T-helper 2 cell (primary cell): Measurements from ENCODE around the gene WDR90.

Source experiments
- DNase-seq, 5 experiments: peaks; one replicate each; pipeline versions ENCODE4 v3.0.0 to v3.0.0-alpha.2; 2012 to 2022
- total RNA-seq, 2 donors: gene quantifications; one replicate each; lab custom pipeline; 2026; lab: John Stamatoyannopoulos, UW

WDR90 gene
- 18.1 to 21.2 reads per million in 2 donors for total RNA-seq

DNA sequence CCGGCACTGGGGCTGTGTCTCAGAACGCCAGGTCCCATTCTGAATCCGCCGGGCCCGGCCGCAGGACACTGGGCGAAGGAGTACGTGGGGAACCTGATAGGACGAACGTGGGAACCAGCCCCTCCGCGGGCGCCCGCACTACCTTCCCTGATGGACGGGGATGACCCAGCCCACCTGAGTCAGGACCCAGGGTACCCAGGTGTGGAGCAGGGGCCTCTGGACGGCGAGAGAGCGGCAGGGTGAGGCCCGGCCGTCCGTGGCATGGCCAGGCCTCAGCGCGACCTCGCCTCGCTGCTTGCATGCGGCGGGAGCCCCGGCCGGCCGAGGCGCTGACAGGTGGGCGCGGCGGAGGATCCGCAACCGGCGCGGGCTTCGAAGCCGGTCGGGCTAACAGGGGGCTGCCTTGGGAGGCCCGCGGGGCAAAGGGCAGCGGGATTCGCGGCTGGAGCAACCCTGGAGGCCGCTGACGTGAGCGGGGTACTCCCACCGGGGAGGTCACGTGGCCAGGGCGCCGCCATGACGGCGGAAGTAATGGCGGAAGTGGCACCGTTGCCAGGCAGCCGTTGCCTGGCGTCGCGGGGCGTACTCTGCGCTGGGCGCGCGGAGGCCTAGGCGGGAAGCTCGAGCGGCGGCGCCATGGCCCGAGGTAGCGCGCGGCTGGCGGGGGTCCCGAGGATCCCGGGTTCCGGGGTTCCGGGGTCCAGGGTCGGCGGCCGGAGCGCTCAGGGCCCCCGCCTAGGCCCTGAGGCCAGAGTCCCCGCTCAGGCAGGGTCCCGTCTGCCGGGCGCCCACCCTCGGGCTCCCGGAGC, at the start of gene WDR90:
WDR90 (plus strand) TSS at position 585 of the 809 bp plus-strand sequence; CDS start at position 637, 52 bp downstream.
- DNase-seq, result peak; percentile 83 to 94 (median 86)

DNA sequence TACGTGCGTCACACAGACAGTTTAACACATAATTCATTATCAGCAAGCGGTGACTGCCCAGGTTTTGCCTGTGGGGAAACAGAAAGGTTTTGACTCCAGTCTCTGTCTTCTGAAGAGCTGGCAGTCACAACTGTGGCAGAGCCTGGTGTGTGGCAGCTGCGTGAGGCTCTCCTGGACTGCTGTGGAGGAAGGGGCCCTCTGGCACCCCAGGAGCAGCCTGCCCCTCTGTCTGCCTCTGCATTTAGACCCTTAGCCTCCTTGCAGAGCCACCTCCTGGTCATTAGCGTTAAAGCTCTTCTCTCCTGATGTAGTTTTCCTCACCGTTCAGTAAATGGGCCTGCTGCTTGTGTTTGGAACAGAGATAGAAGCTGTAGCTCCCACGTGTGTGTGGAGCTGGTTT, 48.4 kb upstream of the WDR90 start:
- no peak for DNase-seq

DNA sequence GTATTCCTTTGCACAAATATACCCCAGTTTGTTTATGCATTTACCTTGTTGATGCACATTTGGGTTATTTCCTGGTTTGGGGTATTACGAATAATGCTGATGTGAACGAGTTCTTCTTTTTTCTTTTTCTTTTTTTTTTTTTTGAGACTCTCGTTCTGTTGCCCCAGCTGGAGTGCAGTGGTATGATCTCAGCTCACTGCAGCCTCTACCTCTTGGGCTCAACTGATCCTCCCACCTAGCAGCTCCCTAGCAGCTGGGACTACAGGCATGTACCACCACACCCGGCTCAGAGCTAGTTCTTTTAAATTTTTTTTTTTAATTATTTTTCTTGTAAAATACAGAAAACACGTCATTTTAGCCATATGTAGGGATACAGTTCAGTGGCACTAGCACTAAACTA, 45.2 kb upstream of the WDR90 start:
- no peak for DNase-seq

DNA sequence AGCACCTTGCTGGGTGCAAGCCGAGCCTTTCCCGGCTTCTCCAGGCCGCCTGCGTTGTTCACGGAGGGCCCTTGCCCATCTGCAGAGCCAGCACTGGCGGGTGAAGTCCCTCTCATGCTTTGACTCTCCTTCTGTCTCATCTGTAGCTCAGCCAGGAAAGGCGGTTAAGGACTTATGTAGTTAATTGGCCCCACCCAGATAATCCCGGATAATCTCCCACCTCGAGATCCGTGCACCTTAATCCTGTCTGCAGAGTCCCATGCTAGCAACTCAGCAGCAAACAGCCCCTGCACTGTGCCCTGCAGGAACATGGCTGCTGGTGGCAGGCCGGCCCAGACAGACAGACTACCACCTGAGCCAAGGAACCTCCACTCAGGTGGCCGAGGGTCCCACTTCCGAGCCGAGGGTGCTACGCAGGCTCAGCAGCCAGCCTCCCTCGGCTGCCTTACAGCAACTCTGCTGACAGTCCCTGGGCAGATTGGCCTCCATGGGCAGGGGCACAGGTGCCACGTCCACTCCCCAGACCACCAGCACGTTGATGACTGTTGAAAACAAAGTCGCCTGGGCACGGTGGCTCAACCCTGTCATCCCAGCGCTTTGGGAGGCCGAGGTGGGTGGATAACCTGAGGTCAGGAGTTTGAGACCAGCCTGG, 42.4 kb upstream of the WDR90 start:
- DNase-seq, result no peak

DNA sequence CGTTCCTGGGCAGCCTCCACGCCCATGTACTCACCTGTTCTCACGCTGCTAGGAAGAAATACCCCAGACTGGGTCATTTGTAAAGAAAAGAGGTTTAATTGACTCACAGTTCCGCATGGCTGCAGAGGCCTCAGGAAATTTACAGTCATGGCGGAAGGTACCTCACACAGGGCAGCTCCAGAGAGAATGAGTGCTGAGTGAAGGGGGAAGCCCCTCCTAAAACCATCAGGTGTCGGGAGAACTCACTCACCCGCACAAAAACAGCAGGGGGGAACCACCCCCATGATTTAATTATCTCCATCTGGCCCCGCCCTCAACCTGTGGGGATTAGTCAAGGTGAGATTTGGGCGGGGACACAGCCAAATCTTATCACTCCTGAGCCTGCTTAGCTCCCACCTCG, 41.1 kb upstream of the WDR90 start:
- DNase-seq, result no peak

DNA sequence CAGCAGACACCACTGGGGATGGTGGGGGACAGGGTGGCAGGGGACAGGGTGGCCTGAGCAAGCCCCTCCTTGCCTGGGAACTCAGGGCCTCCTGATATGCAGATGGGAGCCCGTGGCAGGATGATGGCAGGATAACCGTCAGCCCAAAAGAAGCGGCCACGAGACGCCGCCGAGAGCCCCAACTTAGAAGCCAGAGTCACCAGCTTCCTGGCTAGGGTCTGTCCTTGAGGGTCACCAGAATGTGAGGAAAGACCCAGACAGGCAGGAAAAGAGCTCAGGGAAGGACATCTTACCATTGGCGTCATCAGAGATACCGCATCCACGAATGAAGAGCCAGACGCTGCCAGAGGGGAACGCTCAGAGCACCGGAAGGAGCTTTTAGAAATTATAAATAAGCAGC, 39.8 kb upstream of the WDR90 start:
- no peak for DNase-seq

DNA sequence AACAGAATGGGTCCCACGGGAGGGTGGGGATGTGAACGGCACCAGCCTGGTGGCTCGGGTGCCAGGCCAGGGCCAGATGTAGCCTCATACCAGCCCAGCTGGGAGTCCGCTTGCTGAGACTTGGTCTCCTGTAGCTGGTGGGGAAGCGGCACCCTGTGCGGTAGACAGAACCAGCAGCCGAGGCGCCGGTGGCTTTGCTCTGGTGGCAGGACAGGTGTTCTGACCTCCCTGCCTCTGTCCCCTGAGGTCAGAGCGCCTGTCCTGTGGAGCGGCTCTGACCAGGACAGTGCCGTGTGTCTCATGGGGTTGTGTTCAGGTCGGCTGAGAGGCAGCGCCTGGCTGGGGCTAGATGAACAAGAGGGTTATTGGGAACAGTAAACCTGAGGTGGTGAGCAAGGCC, 39.2 kb upstream of the WDR90 start:
- no peak for DNase-seq

DNA sequence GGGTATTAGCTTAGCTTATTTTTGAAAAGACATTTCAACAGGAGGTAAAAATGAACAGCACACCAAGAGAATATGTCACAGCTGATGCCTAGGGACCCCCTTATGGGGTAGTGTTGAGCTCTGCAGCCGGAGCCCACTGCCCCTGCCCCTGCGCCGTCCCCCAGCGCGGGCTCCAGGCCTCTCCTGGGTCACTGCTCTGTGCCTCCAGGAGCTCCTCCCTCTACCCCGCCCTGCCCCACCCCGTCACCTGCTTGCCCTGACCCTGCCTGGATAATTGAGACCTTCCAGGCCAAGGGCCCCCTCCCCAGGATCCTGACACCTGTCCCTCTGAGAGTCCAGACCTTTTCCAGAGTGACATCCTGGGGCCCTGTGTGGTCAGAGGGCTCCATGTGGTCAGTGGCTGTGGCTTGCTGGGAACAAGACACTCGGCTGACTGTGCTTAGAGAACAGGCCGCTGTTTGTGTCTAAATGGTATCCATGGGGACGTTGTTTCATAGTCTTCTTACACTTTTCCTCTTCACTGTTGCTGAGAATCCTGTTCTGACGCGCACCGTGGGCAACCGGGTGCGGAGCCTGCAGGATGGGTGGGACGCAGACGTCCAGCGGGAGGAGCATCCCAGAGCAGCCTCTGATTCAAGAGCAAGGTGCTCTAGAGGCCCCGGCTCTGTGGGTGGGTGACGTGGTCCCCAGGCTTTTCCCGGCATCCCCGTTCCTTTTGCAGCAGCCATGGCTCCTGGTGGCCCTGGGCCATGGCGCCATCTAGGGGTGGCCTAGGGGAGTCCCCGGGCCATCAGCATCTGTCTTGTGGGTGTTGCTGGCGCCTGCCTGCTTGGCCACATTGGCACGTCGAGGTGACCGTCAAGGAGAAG, 38.4 kb upstream of the WDR90 start:
- peak in 4 of 5 experiments; percentile 23 to 45 (median 38) for DNase-seq

DNA sequence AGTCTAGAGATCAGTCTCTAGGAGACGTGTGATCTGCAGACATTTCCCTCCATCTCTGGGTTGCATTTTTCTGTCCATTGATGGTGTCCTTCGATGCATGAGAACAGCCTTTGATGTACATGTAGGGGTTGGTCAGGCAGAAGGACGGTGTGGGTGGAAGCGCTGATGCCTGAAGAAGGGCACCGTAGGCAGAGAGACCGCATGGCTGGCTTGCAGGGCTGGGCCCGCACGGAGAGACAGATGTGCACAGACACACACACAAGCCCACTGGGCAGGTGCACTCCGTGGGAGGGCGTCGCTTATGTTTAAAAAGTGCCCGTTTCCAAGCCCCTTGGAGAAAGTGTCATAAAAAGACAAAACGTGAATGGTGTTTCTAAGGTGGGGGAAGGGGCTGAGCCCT, 34.0 kb upstream of the WDR90 start:
- DNase-seq, result no peak

DNA sequence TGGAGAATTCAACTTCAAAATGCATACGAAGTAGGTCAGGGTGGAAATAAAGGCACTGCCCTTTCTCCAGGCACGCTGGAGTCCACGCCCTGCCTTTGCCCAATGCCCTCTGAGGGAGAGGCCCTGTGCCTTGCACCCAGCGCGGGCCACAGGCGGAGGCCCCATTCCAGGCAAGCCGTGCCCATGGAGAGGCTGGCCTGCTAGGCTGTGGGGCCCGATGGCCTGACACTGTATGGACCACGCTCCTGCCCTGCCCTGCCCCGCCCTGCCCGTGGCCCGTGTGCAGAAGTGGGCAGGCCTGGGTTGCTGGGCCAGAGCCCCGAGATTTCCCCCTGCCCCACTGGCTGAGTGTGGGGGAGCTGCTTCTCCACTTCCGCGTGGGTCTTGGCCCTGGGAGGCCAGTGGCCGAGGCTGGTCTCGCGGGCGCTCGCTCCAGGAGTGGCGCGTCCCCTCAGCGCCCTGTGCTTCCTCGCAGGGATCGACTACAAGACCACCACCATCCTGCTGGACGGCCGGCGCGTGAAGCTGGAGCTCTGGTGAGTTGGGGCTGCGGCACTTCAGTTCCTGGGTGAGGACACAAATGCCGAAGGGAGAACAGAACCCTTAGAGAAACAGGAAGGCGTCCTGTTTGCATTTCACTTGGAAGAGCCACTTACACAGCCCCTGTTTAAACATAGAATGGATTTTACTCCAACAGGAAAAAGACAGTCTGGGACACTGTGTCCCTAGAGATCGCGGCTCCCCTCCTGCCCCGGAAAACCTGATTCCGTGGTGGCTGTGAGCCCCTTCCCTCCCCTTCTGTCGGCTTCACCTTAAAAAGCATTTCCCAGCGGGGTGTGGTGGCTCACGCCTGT, 32.2 kb upstream of the WDR90 start:
- no peak for DNase-seq

DNA sequence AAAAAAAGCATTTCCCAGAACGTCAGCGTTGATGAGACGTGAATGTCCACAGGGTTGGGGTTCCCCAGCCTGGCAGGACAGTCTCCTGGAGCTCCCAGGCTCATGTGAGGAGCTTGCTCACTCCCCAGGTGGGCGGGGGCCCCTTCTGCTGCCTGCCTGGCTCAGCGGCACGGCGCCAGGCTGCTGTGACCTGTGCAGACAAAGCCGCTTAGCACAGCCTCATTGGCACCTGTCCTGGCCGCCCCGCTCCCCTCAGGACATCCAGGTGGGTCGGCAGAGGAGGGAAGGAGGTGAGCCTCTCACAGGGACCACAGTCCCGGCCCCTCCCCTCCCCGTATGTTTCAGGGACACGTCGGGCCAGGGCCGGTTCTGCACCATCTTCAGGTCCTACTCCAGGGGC, 31.3 kb upstream of the WDR90 start:
- DNase-seq, result no peak

DNA sequence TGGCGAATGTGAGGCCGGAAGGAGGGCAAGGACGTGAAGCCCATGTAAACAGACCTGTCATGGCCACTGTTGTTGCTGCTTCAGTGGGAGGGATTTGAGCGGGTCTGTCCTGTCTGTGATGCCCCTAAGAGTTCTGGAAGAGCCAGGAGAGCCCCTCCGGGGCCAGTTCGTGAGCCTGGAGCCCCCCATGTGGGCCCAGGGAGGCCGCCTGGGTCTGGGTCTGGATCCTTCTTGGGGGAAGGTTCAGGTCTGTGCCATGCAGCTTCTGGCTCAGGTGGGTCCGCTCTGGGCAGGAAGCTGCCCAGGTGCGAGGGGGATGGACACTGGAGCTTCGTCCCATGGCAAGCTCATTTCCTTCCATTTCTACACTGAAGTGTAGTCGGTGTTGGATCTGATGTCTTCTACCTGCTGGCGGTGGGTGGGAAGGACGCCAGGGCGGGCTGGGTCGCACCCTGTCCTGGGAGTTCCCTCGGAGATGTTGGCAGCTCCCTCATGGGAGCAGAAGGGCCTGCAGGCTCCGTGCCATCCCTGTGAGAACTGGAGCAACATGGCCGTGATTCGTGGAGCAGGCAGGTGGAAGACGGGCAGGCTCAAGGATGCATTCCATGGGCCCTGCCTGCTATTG, 29.6 kb upstream of the WDR90 start:
- DNase-seq, result no peak

DNA sequence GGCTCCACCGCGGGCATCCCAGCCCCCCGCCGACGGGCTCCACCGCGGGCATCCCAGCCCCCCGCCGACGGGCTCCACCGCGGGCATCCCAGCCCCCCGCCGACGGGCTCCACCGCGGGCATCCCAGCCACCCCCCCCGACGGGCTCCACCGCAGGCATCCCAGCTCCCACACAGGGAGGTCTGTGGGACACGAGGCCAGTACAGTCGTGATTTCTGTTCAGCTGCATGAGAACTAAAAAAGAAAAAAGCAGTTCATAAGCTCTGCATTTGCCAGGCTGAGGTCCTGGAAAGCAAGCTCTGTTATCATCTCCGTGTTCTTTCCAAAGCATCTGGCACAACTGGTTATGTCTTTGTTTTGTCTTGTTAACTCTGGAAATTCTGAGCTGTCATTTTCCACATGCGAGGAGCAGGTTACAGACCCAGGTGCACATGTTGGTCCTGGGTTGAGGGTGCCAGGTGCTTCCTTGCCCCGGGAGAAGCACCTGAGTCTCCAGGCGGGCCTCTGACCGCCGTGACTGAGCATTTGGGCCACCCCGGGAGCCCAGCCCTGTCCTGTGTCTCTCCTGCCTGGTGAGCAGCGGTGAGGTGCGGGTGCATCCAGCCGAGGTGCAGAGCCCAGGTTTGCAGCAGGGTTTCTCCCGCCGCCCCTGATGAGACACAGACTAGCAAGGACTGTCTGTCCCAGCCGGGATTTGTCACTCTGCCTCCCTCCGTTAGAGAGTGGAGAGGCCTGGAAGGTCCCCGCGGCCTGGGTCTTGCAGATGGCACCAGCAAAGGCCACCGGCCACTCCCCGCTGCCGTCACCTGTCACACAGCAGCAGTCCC, 28.3 kb upstream of the WDR90 start:
- DNase-seq, result no peak

DNA sequence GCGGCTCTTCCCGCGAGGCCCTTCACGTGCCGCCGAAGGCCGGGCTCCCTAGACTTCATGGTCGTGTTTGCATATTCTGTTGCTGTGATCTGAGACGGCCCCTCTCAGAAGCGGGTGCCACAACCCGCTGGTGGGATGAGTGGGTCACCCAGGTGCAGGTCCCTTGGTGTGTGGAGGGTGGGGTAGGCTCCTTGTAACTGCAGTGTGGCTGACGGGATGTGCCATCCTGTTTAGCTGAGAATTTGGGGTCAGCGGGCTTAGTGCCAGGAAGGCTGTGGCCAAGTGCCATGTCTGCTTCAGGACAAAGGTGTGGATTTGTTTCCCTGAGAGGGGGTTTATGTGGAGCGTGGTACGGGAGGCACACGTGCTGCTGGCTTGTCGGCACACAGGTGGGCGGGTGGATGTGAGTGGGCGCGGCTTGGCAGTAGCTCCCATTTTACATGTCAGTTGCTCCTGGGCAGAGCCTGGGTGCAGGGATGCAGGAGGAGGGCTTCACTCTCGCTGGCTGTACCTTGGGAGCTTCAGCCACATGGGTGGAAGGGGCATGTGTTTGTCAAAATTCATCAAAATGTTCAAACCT, 27.5 kb upstream of the WDR90 start:
- DNase-seq, result no peak

DNA sequence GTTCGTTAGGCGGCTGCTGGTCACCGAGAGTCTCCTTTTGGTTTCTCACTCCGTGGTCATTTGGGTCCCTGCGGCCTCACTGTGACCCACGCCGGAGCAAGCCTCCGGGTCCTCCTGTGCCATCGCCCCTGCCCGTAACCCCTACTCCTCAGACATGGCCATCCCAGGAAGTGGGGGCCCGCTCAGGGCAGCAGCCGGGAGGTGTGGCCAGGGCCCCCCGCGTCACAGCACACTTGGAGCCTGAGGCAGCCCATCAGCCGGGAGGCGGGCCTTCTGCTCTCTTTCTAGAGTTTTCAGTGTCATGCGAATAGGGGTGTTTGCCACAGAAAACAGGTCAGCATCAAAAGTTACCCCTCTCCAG, 26.3 kb upstream of the WDR90 start:
- no peak for DNase-seq

DNA sequence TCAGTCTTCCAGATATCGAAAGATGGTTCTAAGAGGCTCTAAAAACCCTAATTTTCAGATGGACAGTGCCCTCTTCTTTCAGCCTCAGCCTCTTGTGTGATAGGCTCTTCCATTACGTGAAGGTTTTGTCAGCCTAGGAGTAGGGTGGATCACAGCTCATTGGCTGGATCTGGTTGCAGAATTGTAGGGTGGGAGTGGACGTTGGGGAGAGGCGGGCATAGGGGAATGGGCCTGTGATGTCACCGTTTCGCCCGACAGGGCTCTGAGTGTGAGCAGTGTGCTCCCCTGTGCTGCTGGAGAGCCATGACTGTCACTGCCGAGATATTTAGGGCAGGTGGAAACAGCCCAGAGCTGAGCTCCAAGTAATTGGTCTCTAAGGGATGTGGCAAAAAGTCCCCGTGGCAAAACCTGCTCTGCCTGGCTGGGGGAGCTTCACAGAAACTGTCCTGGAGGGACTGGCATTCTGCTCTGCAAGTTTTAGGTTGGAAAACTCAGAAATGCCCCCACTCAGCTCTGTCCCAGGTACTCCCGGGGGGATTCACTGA, 24.6 kb upstream of the WDR90 start:
- no peak for DNase-seq

DNA sequence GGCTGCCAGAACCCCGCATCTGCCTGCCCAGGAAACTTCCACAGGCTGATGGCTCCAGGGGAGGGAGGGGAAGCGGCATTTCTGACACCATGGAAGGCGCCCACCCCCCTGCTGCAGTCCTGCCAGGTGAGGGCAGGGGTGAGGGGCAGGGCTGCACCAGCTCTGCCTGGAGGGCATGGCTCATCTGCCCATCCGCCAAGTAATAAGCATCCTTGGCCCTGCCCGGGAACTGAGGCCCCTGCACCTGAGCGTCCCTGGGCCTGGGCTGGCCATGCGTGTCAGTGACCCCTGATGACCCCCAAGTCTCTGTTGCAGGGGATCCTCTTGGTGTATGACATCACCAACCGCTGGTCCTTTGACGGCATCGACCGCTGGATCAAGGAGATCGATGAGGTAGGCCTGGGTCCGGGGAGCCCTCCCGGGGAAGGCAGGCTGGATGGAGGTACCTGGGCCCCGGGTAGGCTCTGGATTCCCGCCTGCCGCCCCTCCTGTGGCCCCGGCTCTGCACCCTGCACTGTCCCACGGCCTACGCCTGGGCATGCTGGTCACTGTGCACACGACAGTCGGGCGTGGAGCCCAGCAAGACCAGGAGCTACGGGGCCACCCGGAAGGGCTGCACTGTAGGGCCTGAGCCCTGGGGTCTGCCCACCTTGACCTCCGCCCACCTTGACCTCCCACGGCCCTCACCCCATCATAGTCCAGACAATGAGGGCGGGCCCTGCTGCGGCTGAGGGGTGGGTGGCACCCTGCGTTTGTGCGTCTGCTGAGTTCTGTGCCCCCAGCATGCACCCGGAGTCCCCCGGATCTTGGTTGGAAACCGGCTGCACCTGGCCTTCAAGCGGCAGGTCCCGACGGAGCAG, 23.8 kb upstream of the WDR90 start:
- DNase-seq, result no peak

DNA sequence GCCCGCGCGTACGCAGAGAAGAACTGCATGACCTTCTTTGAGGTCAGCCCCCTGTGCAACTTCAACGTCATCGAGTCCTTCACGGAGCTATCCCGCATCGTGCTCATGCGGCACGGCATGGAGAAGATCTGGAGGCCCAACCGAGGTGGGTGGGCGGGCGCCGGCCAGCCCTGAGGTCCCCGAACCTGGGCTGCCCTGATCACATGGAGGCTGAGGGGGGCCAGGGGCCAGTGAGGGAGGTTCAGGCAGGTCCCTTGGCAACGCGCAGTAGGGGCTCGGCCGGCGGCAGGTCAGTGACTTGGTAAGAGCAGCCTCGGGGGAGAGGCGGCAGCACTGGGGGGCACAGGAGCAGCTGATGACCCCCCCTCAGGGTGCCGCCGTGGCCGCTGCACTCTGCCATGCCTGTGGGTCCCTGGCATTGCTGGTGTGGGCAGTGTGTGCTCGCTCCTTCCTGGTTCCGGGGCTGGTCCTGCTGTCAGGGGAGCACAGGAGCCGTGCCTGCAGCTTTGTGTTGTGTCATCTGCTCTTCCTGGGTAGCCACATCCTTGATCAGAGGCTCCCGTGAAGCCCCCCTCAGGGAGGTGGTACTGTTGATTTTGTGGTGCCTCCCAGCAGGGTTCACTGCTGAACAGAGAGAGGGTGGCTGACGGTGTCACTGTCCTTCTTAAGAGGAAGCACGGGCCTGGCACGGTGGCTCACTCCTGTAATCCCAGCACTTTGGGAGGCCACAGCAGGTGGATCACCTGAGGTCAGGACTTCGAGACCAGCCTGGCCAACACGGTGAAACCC, 23.0 kb upstream of the WDR90 start:
- no peak for DNase-seq
